HG02970 (cell line): ENCODE data around the gene ELOVL6.

ENCODE experiments used
- ATAC-seq: cut with Tn5 transposase; IDR thresholded peaks from one replicate; pipeline ENCODE4 v1.9.1; 2021; ENCODE audit warnings: mild to moderate bottlenecking, moderate library complexity, moderate number of reproducible peaks; ENCODE audit not compliant: unreplicated experiment, low FRiP score

ELOVL6 gene

GRCh38 chr4:110003401-110004187 is 194.8 kb downstream of the ELOVL6 start:
- no peak for ATAC-seq

GRCh38 chr4:110002326-110002725 is 196.1 kb downstream of the ELOVL6 start:
- no peak for ATAC-seq

GRCh38 chr4:109999585-109999912 is 198.9 kb downstream of the ELOVL6 start:
- ATAC-seq = no peak

DNA sequence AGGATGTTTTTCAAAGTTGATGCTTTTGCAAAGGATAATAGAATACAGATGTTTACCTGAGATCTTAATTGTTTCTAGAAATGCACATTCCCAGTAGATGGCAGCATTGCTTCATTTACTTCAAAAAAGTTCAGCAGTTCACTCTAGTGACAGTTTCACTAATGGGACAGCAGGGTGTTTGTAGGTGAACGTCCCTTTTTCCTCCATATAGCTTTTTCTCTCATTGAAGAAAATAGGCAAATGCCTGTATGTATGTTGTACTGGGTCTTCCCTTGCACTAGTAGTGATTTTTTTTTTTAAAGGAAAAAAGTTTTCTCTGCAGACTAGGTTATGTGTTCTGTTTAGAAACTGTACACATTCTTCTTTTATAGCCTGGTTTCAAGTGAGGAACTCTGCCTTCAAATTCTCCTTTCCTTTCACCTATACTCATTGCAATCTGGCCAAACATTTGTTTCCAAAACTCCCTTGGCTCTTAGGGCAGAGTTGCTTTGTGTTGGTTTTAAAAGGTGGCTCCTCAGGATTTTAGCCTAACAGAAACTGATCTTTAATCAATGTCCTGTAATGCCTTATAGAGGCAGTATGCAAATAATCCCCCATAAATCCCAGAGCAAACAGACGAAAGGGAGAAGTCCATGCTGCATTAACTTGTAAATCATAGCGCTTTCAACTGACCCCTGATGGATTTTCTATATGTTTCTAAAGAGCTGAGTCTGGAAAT is 199.4 kb downstream of the ELOVL6 start:
- no peak for ATAC-seq

GRCh38 chr4:109996526-109996925 is 201.9 kb downstream of the ELOVL6 start:
- ATAC-seq = no peak
